ENCODE data around the gene KAT8. TPM values are rescaled to one million over a fixed set of nuclear protein-coding genes. Genes with fewer than 3 reads are reported as not detected.
A peak's percentile ranks its signal among the peaks of the same experiment; 100 is the strongest.

Gene KAT8
- total RNA-seq, 1 donor from 2014 or later = 72.6 TPM

DNA sequence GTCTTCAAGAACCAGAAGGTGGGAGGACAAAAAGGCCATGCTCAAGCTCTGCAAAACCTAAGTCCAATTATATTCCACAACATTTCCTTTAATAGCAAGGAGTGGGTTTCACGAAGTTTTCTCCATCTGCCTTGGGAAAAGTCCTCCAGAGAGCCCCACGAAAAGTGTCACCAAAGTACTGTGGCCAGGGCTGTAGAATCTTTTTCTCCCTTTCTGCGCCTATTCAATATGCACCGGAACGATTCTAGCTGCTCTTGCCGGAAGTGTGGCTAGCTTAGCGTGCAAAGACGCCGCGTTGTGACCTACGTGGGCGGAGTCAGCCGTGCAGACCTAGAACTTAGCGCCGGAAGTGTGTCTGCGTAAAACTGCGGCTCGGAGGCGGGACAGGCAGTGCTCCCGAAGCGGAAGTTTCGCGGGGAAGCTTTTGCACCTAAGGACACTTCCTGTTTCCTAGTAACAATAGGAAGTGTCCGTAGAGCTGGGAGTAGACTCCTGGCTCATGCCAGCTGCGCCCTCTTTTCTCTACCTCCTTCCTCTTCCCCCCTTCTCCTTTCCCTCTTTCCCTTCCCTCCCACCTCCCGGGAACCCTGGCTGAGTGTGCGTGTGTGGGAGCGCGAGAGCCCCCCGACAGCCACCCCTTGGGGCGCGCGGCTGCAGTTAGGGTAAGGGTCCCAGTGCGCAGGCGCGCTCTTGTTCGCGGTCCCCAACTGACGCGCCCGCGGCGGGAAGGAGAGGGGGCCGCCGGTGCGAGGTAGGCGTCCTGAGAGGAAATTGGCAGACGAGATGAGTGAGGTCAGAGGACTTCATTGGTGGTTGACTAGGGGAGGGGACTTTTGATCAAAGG is 43.3 kb upstream of the KAT8 start, which contains the start of the genes ZNF646 and ZNF668:
Gene ZNF646 (plus strand): TSS at position 453 of the 844 bp plus-strand sequence. CDS start 1,903 bp downstream, outside the sequence.
Gene ZNF668 (minus strand): TSS at position 271 of the 844 bp plus-strand sequence. CDS start 9,781 bp downstream, outside the sequence.
- Mint-ChIP-seq H3K27ac (ENCODE audit: unreplicated experiment) (peak within 1 kb of the TSS; percentile 100), H3K36me3 (ENCODE audit: low read depth) (peaks cover 5% of the 10 kb centered on the region), H3K9me3 (no peaks in the 10 kb centered on the region), H3K4me1 (peaks cover 23% of the 10 kb centered on the region), H3K4me3 (peak within 1 kb of the TSS; percentile 100), H3K27me3 (ENCODE audit: low read depth) (no peaks in the 10 kb centered on the region)
- no peak for TF ChIP-seq CTCF (conservative IDR thresholded peaks at IDR 0.05)
- DNase-seq (ENCODE audit: low read depth, low spot score) = peak; percentile 92

- no peak for DNase-seq (ENCODE audit: low read depth, low spot score)
- Mint-ChIP-seq H3K36me3 (ENCODE audit: low read depth) (peaks cover 8% of the 10 kb centered on the region), H3K27me3 (ENCODE audit: low read depth) (no peaks in the 10 kb centered on the region), H3K27ac (ENCODE audit: unreplicated experiment) (peak overlapping the region; percentile 98), H3K4me3 (peak overlapping the region; percentile 94), H3K4me1 (peaks cover 23% of the 10 kb centered on the region), H3K9me3 (no peaks in the 10 kb centered on the region)
- TF ChIP-seq CTCF (conservative IDR thresholded peaks at IDR 0.05) = no peak
These were observed 42.7 kb upstream of the KAT8 start for GRCh38 chr16:31074814-31075183.

DNA sequence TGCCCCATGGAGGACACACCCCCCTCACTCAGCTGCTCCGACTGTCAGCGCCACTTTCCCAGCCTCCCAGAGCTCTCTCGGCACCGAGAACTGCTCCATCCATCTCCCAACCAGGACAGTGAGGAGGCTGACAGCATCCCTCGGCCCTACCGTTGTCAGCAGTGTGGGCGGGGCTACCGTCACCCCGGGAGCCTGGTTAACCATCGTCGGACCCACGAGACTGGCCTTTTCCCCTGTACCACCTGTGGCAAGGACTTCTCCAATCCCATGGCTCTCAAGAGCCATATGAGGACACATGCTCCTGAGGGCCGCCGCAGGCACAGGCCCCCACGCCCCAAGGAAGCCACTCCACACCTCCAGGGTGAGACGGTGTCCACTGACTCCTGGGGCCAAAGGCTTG is 41.1 kb upstream of the KAT8 start:
- no peak overlapping the region for H3K27ac Mint-ChIP-seq (ENCODE audit: unreplicated experiment)
- H3K9me3 Mint-ChIP-seq = no peaks in the 10 kb centered on the region
- TF ChIP-seq CTCF (conservative IDR thresholded peaks at IDR 0.05) = no peak
- peaks cover 23% of the 10 kb centered on the region for H3K4me1 Mint-ChIP-seq
- no peak for DNase-seq (ENCODE audit: low read depth, low spot score)
- H3K4me3 Mint-ChIP-seq = peak overlapping the region; percentile 65
- no peaks in the 10 kb centered on the region for H3K27me3 Mint-ChIP-seq (ENCODE audit: low read depth)
- peaks cover 11% of the 10 kb centered on the region for H3K36me3 Mint-ChIP-seq (ENCODE audit: low read depth)

DNA sequence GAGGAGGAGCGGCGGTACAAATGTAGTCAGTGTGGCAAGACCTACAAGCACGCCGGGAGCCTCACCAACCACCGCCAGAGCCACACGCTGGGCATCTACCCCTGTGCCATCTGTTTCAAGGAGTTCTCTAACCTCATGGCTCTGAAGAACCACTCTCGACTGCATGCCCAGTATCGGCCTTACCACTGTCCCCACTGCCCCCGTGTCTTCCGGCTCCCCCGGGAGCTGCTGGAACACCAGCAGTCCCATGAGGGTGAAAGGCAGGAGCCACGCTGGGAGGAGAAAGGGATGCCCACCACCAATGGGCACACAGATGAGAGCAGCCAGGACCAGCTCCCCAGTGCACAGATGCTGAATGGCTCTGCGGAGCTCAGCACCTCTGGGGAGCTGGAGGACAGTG is 40.4 kb upstream of the KAT8 start:
- no peak for TF ChIP-seq CTCF (conservative IDR thresholded peaks at IDR 0.05)
- Mint-ChIP-seq H3K9me3 (no peaks in the 10 kb centered on the region), H3K27ac (ENCODE audit: unreplicated experiment) (no peak overlapping the region), H3K4me1 (peaks cover 16% of the 10 kb centered on the region), H3K4me3 (no peak overlapping the region), H3K36me3 (ENCODE audit: low read depth) (peaks cover 11% of the 10 kb centered on the region), H3K27me3 (ENCODE audit: low read depth) (no peaks in the 10 kb centered on the region)
- no peak for DNase-seq (ENCODE audit: low read depth, low spot score)

DNA sequence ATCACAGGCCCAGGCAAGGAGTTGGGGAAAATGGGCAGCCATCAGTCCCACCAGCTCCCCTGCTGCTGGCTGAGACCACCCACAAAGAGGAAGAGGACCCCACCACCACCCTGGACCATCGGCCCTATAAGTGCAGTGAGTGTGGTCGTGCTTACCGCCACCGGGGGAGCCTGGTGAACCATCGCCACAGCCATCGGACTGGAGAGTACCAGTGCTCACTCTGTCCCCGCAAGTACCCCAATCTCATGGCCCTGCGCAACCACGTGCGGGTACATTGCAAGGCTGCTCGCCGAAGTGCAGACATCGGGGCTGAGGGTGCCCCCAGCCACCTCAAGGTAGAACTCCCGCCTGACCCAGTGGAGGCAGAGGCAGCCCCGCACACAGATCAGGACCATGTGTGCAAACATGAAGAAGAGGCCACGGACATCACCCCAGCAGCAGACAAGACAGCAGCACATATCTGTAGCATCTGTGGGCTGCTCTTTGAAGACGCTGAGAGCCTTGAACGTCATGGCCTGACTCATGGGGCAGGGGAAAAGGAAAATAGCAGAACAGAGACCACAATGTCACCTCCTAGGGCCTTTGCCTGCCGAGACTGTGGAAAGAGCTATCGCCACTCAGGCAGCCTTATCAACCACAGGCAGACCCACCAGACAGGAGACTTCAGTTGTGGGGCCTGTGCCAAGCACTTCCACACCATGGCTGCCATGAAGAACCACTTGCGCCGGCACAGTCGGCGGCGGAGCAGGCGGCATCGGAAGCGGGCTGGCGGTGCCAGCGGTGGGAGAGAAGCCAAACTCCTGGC is 39.7 kb upstream of the KAT8 start:
- DNase-seq (ENCODE audit: low read depth, low spot score) = no peak
- H3K27ac Mint-ChIP-seq (ENCODE audit: unreplicated experiment) = no peak overlapping the region
- no peak for TF ChIP-seq CTCF (conservative IDR thresholded peaks at IDR 0.05)
- peaks cover 11% of the 10 kb centered on the region for H3K36me3 Mint-ChIP-seq (ENCODE audit: low read depth)
- no peaks in the 10 kb centered on the region for H3K9me3 Mint-ChIP-seq
- peaks cover 13% of the 10 kb centered on the region for H3K4me1 Mint-ChIP-seq
- peak overlapping the region; percentile 44 for H3K4me3 Mint-ChIP-seq
- peaks cover 2% of the 10 kb centered on the region for H3K27me3 Mint-ChIP-seq (ENCODE audit: low read depth)
